NCI-H2227 treated with DMSO at 0.1 percent for 48 hours (cell line): ENCODE data around the gene ABHD10.
"Not testable (repeated sequence)": the region's sequence is repeated elsewhere in the genome, so short reads cannot be mapped to it uniquely, and the experiment has no call there.

Experiments
- DNase-seq: peaks from one replicate; lab custom pipeline; 2025; lab: John Stamatoyannopoulos, UW

The ABHD10 gene

GRCh38 chr3:112034436-112034835, 55.6 kb downstream of the ABHD10 start, which contains the start of gene TMPRSS7:
TMPRSS7 (plus strand) TSS chr3:112034736; CDS start chr3:112034846, 110 bp downstream.
- no peak for DNase-seq

- DNase-seq: no peak
These were observed 56.4 kb downstream of the ABHD10 start for GRCh38 chr3:112035241-112035640.

DNA sequence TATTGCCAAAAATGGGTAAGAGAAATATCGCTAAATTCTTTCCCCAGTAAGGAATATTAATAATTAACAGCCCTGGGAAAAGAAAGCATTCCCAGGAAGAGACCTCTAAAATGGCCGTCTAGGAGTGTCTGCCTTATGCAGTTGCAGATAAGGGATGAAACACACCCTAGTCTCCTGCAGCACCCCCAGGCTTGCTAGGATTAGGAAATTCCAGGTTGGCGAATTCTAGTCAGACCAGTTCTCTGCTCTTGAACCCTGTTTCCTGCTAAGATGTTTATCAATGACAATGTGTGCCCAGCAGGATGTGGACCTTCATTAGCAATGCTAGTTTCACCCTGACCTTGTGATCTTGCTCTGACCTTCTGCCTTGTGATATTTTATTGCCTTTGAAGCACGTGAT, 58.4 kb downstream of the ABHD10 start:
- not testable (repeated sequence) for DNase-seq

- DNase-seq: no peak
These were observed 60.0 kb downstream of the ABHD10 start for GRCh38 chr3:112038863-112039262.

DNA sequence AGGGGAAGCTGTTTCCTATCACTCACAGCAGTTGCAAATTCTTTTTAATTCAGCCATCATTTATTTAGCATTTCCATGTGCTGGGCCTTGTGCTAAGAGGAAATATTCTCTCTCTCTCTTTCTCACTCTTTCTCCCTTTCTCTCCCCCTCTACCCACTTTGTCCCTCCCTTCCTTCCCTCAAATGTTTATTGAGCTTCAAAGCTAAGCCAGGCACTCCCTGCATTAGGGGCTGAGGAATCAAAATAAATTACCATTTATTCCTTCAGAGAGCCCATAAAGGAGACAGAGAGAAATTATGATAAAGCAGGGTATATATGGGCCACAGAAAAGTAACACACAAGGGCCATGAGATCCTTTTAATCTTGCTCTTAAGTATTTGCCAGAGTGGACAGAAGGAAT, 62.5 kb downstream of the ABHD10 start:
- DNase-seq: no peak

DNA sequence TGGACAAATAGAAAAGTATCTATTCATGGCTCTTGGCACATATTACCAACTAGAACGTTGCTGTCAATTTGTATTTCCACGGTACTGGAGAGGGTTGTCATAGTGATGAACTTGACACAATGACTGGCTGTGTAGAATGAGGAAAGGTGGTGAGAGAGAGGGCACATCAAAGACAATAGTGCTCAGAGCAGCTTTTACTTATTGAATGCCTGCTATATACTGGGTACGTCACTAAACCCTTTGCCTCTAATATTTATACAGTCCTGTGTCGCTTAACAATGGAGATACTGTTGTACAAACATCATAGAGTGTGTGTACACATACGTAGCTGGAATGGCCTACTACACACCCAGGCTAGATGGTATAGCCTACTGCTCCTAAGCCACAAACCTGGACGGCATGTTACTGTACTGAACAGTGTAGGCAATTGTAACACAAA, 64.0 kb downstream of the ABHD10 start:
- DNase-seq: peak; percentile 32
